ENCODE results near the gene PKD2L2. TPM values are rescaled to one million over a fixed set of nuclear protein-coding genes. Genes with fewer than 3 reads are reported as not detected.

Gene PKD2L2
- under 0.01 TPM in 1 of 2 replicates, not detected in the other for total RNA-seq

DNA sequence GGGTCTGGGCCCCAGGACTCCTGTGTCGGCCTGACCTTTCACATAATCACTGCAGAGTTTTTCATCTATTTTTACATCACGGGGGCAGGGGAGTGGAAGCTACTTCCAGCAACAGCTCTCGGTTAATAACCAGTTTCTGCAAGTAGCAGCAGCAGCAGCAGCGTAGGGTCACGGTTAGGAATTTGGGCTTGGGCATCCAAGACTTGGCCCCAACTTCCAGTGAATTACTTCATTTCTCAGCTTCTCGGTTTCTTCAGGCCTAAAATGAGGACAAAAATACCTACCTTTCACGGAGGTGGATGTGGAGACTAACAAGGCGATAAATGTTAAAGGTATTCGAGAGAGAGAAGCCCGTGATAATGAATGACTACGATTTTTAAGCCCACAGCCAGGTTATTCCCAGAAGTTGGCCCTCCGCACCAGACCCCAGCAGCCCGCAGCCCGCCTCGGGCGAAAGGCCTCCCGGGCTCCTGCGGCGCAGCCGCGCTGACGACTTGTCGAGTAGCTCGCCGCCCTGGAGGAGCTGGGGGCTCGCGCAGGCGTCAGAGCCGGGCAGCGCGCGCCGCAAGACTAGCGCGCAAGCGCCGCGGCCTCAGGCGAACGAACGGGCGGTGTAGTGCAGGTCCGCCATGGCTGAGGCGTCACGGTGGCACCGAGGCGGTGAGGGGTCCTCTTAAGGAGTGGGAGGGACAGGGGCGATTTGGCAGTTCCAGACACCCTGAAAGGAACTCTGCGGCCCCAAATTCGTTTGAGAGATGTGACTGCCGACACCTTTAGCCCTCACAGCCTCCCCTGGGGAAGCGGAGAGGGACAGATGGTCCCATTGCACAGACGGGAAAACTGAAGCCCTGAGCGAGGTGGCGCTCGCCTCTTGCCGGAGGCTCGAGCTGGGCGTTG, at the start of gene PKD2L2:
Gene PKD2L2 (plus strand): TSS at position 595 of the 897 bp plus-strand sequence. CDS start 35 bp downstream, at position 630.
- Histone ChIP-seq H2AFZ (ENCODE audit: low read length) (peak within 1 kb of the TSS; percentile 100), H3K27ac (ENCODE audit: low read depth, low read length) (peak within 1 kb of the TSS; percentile 88), H3K79me2 (ENCODE audit: insufficient read depth, low read length) (peaks cover 3% of the 10 kb centered on the region), H3K9me3 (ENCODE audit: low read depth, low read length) (no peaks in the 10 kb centered on the region), H3K36me3 (ENCODE audit: insufficient read depth, low read length) (no peaks in the 10 kb centered on the region), H3K4me1 (ENCODE audit: insufficient read depth, low read length) (peaks cover 16% of the 10 kb centered on the region), H4K20me1 (ENCODE audit: insufficient read depth, low read length) (no peaks in the 10 kb centered on the region), H3K4me2 (ENCODE audit: insufficient read depth, low read length) (peak within 1 kb of the TSS; percentile 98), H3K4me3 (ENCODE audit: insufficient read depth, low read length) (peak within 1 kb of the TSS; percentile 85), H3K27me3 (ENCODE audit: insufficient read depth, low read length) (no peaks in the 10 kb centered on the region)
- TF ChIP-seq, protein P1, sequence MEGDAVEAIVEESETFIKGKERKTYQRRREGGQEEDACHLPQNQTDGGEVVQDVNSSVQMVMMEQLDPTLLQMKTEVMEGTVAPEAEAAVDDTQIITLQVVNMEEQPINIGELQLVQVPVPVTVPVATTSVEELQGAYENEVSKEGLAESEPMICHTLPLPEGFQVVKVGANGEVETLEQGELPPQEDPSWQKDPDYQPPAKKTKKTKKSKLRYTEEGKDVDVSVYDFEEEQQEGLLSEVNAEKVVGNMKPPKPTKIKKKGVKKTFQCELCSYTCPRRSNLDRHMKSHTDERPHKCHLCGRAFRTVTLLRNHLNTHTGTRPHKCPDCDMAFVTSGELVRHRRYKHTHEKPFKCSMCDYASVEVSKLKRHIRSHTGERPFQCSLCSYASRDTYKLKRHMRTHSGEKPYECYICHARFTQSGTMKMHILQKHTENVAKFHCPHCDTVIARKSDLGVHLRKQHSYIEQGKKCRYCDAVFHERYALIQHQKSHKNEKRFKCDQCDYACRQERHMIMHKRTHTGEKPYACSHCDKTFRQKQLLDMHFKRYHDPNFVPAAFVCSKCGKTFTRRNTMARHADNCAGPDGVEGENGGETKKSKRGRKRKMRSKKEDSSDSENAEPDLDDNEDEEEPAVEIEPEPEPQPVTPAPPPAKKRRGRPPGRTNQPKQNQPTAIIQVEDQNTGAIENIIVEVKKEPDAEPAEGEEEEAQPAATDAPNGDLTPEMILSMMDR (IDR thresholded peaks at IDR 0.05; ENCODE audit: extremely low read depth, low read depth, low read length): no peak
- peak; percentile 91 for DNase-seq (ENCODE audit: insufficient read length, low spot score, missing footprints)

DNA sequence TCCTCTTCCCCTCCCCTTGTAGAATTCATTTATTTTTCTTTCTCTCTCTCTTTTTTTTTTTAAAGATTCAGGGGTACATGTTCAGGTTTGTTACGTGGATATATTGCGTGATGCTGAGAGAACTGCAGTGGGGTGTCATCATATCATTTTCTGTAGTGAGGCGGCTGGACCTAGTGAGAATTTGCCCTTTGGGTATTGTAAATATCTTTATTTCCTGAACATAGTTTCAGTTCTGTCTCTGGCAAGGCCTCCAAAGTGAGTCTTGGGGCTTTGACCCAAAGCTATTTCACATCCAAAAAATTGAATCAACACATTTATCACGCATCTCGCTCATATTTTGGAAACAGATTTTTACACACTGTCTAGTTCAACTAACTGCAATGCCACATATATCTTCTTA, 47.0 kb upstream of the PKD2L2 start:
- H4K20me1 ChIP-seq (ENCODE audit: insufficient read depth, low read length): no peaks in the 10 kb centered on the region
- H3K9me3 ChIP-seq (ENCODE audit: low read depth, low read length): no peaks in the 10 kb centered on the region
- DNase-seq (ENCODE audit: insufficient read length, low spot score, missing footprints): no peak
- H3K36me3 ChIP-seq (ENCODE audit: insufficient read depth, low read length): no peaks in the 10 kb centered on the region
- H3K4me2 ChIP-seq (ENCODE audit: insufficient read depth, low read length): no peak overlapping the region
- no peak overlapping the region for H2AFZ ChIP-seq (ENCODE audit: low read length)
- no peak overlapping the region for H3K4me3 ChIP-seq (ENCODE audit: insufficient read depth, low read length)
- H3K79me2 ChIP-seq (ENCODE audit: insufficient read depth, low read length): no peaks in the 10 kb centered on the region
- H3K27me3 ChIP-seq (ENCODE audit: insufficient read depth, low read length): no peaks in the 10 kb centered on the region
- H3K27ac ChIP-seq (ENCODE audit: low read depth, low read length): no peak overlapping the region
- peaks cover 11% of the 10 kb centered on the region for H3K4me1 ChIP-seq (ENCODE audit: insufficient read depth, low read length)
- TF ChIP-seq, protein P1 (IDR thresholded peaks at IDR 0.05; ENCODE audit: extremely low read depth, low read depth, low read length): no peak

DNA sequence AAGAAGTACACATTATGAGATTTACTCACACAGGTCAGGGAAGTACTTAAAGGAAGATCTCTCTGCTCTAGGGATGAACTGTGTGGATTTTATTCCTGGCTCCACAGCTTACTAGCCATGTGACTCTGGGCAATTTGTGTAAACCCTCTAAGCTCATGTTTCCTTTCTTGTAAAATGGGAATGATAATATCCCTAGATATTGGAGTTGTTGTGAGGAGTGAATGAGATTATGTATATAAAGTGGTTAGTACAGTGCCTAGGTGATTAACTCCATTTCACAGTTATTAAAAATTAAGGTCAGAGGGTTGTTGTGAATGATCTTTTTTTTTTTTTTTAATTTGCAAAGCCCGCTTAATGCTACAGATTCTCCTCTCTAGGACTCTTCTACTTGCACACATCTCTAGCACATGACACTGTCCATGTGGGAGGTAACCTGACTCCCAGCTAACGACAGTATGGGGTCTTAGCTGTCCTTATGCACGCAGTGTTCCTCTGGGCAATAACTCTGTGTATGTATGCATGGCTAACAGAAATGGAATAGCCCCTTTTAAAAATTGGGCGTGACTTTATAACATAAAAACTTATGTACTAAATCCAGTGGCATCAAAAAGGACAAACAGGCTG, 45.5 kb upstream of the PKD2L2 start:
- H4K20me1 ChIP-seq (ENCODE audit: insufficient read depth, low read length): no peaks in the 10 kb centered on the region
- no peaks in the 10 kb centered on the region for H3K36me3 ChIP-seq (ENCODE audit: insufficient read depth, low read length)
- H3K27ac ChIP-seq (ENCODE audit: low read depth, low read length): no peak overlapping the region
- H3K4me2 ChIP-seq (ENCODE audit: insufficient read depth, low read length): no peak overlapping the region
- H2AFZ ChIP-seq (ENCODE audit: low read length): no peak overlapping the region
- no peaks in the 10 kb centered on the region for H3K27me3 ChIP-seq (ENCODE audit: insufficient read depth, low read length)
- no peak for DNase-seq (ENCODE audit: insufficient read length, low spot score, missing footprints)
- H3K79me2 ChIP-seq (ENCODE audit: insufficient read depth, low read length): no peaks in the 10 kb centered on the region
- no peaks in the 10 kb centered on the region for H3K9me3 ChIP-seq (ENCODE audit: low read depth, low read length)
- no peak overlapping the region for H3K4me3 ChIP-seq (ENCODE audit: insufficient read depth, low read length)
- TF ChIP-seq, protein P1 (IDR thresholded peaks at IDR 0.05; ENCODE audit: extremely low read depth, low read depth, low read length): no peak
- H3K4me1 ChIP-seq (ENCODE audit: insufficient read depth, low read length): no peaks in the 10 kb centered on the region

DNA sequence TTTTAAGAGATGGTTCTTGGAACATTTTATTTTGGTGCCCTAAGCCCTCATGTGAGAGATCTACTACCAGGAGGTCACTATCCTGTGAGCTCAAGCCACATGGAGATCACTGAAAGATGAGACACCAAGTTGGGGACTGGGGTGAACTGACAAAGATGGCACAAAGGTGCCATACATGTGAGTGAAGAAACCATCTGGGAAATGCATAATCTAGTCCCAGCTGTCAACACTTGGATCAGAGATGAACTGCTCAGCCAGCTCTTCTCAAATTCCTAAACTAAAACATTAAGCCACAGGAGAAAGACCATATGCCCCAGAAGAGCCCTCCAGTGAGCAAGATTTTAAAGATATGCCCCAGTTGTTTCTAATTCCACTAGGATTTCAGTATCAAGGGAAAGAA, 43.8 kb upstream of the PKD2L2 start:
- Histone ChIP-seq H3K27ac (ENCODE audit: low read depth, low read length) (no peak overlapping the region), H2AFZ (ENCODE audit: low read length) (no peak overlapping the region), H3K4me3 (ENCODE audit: insufficient read depth, low read length) (no peak overlapping the region), H3K36me3 (ENCODE audit: insufficient read depth, low read length) (no peaks in the 10 kb centered on the region), H3K79me2 (ENCODE audit: insufficient read depth, low read length) (no peaks in the 10 kb centered on the region), H3K4me2 (ENCODE audit: insufficient read depth, low read length) (no peak overlapping the region), H3K4me1 (ENCODE audit: insufficient read depth, low read length) (no peaks in the 10 kb centered on the region), H3K9me3 (ENCODE audit: low read depth, low read length) (no peaks in the 10 kb centered on the region), H4K20me1 (ENCODE audit: insufficient read depth, low read length) (no peaks in the 10 kb centered on the region), H3K27me3 (ENCODE audit: insufficient read depth, low read length) (no peaks in the 10 kb centered on the region)
- TF ChIP-seq, protein P1 (IDR thresholded peaks at IDR 0.05; ENCODE audit: extremely low read depth, low read depth, low read length): no peak
- no peak for DNase-seq (ENCODE audit: insufficient read length, low spot score, missing footprints)
